ENCODE results near the gene UCKL1.
A peak's percentile ranks its signal among the peaks of the same experiment; 100 is the strongest.

Gene UCKL1

GRCh38 chr20:63903796-63904561, 52.2 kb downstream of the UCKL1 start:
- Histone ChIP-seq H3K36me3 (ENCODE audit: control insufficient read depth, insufficient read depth, low read length) (no peaks in the 10 kb centered on the region), H3K79me2 (peaks cover 77% of the 10 kb centered on the region), H3K4me3 (ENCODE audit: low read depth, low read length) (no peak overlapping the region), H3K27me3 (ENCODE audit: control insufficient read depth, insufficient read depth, low read length) (no peaks in the 10 kb centered on the region), H3K4me2 (ENCODE audit: low read length) (no peak overlapping the region), H3K4me1 (peaks cover 3% of the 10 kb centered on the region), H2AFZ (no peak overlapping the region), H3K9ac (no peak overlapping the region), H3K9me3 (ENCODE audit: control insufficient read depth, low read length) (no peaks in the 10 kb centered on the region), H3K27ac (no peak overlapping the region)
- TF ChIP-seq CTCF (IDR thresholded peaks at IDR 0.05) = no peak

GRCh38 chr20:63900413-63900812, 55.8 kb downstream of the UCKL1 start:
- peaks cover 15% of the 10 kb centered on the region for H3K4me1 ChIP-seq
- H3K27ac ChIP-seq = no peak overlapping the region
- no peak for TF ChIP-seq CTCF (IDR thresholded peaks at IDR 0.05)
- H3K4me2 ChIP-seq (ENCODE audit: low read length) = no peak overlapping the region
- H3K79me2 ChIP-seq = peaks cover 58% of the 10 kb centered on the region
- H3K9me3 ChIP-seq (ENCODE audit: control insufficient read depth, low read length) = no peaks in the 10 kb centered on the region
- no peak overlapping the region for H3K9ac ChIP-seq
- no peak overlapping the region for H2AFZ ChIP-seq
- no peaks in the 10 kb centered on the region for H3K27me3 ChIP-seq (ENCODE audit: control insufficient read depth, insufficient read depth, low read length)
- H3K36me3 ChIP-seq (ENCODE audit: control insufficient read depth, insufficient read depth, low read length) = no peaks in the 10 kb centered on the region
- no peak overlapping the region for H3K4me3 ChIP-seq (ENCODE audit: low read depth, low read length)

GRCh38 chr20:63898882-63899558, 57.2 kb downstream of the UCKL1 start:
- Histone ChIP-seq H3K4me3 (ENCODE audit: low read depth, low read length) (peak overlapping the region; percentile 4), H3K27me3 (ENCODE audit: control insufficient read depth, insufficient read depth, low read length) (no peaks in the 10 kb centered on the region), H3K4me2 (ENCODE audit: low read length) (peak overlapping the region; percentile 5), H3K4me1 (peaks cover 15% of the 10 kb centered on the region), H3K9me3 (ENCODE audit: control insufficient read depth, low read length) (no peaks in the 10 kb centered on the region), H3K79me2 (peaks cover 44% of the 10 kb centered on the region), H2AFZ (no peak overlapping the region), H3K36me3 (ENCODE audit: control insufficient read depth, insufficient read depth, low read length) (no peaks in the 10 kb centered on the region), H3K9ac (no peak overlapping the region), H3K27ac (peak overlapping the region; percentile 78)
- TF ChIP-seq CTCF (IDR thresholded peaks at IDR 0.05) = no peak

DNA sequence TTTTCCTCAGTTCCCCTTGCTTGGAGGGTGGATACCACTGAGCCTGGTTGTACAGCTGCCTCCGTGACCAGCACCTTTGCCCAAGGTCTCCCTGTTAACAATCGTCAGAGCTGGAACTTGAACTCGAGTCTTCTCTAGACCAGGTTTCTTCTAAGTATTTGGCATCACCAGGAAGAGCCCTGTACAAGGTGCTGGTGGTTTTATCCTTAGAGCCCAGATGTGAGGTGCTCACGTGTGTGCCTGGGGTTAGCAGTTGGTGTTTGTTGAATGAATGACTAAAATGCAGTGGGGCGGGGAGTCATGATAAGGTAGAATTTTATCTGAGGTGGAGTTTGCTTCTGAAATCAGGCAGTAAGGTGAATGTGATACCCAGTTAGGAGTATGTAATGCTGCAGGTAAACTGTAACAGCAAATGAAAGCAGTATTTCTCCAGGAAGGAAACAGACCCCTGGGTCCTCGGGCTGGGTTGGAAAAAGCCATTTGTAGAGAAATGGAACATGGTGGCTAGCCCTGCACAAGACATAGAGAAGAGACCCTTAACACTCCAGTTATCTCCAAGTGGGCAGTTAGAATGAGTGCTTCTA, 58.1 kb downstream of the UCKL1 start:
- Histone ChIP-seq H3K27ac (peak overlapping the region; percentile 78), H3K79me2 (peaks cover 34% of the 10 kb centered on the region), H3K27me3 (ENCODE audit: control insufficient read depth, insufficient read depth, low read length) (no peaks in the 10 kb centered on the region), H3K9me3 (ENCODE audit: control insufficient read depth, low read length) (no peaks in the 10 kb centered on the region), H3K4me3 (ENCODE audit: low read depth, low read length) (no peak overlapping the region), H2AFZ (no peak overlapping the region), H3K4me1 (peaks cover 15% of the 10 kb centered on the region), H3K36me3 (ENCODE audit: control insufficient read depth, insufficient read depth, low read length) (no peaks in the 10 kb centered on the region), H3K4me2 (ENCODE audit: low read length) (no peak overlapping the region), H3K9ac (no peak overlapping the region)
- TF ChIP-seq CTCF (IDR thresholded peaks at IDR 0.05) = no peak
